Stimulated activated CD4-positive, alpha-beta T cell treated with anti-CD3 and anti-CD28 coated beads, Interleukin-2, amount 100 ng/mL, for 4 hours (primary cell): ENCODE results near the gene CA10.

Experiments
- DNase-seq: peaks from one replicate; pipeline ENCODE4 v3.0.0-alpha.2; 2020; ENCODE audit warnings: low read depth

The CA10 gene

DNA sequence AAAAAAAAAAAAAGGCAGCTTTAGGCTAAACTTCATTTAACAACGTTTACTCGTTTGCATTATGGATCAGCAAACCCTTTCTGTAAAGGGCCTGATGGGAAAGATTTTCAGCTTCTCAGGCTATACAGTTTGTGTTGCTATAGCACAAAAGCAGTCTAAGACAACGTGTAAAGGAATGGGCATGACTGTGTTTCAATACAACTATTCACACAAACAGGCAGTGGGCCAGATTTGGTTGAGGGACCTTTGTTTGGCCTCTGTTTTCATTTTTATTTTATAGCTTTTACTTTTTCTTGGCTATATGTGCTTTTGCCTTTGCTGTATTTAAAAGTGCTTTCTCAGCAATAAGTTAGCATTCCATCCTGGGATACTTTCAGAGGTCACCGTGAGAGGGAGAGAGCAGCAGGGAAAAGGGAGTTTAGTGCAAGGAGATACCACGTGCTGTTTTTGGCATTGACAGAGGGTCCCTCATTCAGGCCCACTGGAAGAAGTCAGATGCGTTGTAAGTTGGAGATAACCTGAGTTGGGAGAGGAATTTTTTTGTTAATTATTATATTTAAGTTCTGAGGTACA lies 562.6 kb downstream of the CA10 start:
- no peak for DNase-seq

DNA sequence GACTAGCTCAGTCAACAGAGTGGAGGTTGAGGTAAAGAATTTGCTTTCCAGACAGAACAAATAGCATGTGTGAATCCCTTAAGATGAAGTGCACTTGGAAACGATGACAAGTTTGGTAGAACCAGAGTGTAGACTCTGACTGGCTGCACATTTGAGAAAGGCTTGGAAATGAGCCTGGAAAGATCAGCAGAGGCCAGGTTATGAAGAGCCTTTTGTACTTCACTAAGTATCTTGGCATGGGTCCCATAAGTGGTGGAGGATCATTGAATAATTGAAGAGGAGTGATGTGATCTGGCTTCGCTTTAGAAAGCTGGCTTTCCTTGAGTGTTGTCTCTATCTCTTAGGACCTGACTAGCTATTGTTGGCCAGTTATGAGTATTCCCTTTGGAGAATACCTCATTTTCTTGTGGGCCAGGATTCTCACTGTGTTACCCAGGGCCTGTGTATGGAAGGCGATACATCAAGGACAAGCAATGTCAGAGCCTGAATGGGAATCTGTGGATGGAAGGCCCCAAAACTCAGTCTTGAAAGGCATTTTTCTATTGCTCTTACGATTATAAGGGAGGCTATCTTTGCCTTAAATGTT lies 568.4 kb downstream of the CA10 start:
- no peak for DNase-seq

DNA sequence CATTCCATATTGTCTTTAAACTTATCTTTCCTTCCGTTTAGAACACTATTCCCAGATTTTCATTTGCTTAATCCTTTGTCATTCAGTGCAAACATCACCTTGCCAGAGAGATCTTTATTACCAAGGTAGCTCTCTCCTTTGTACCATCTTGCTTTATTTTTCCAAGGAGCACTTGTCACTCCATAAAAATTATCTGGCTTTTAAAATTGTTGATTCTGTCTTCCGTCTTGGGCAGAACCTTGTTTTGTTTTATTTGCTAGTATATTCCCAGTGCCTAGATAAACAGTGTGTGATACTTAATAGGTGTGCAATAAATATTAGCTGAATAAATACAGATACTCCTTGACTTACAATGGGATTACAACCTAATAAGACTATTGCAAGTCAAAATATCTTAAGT lies 570.5 kb downstream of the CA10 start:
- DNase-seq, result no peak

DNA sequence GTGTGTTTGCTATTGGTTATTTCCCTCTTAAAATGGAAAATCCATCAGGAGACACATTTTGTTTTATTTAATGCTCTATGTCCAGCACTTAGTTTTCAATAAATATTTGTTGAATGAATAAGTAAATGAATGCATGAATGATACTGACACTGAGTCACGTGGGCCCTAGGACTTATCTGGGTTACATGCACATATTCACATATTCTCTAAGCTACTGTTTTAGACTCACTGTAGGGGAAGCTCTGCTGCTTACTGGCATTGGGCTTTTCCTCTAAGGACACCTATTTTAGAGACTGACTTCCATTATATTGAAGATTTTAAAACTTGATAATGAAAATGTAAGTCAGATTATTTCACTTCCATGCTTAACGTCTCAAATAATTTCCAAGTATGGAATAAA lies 571.0 kb downstream of the CA10 start:
- DNase-seq, result no peak

DNA sequence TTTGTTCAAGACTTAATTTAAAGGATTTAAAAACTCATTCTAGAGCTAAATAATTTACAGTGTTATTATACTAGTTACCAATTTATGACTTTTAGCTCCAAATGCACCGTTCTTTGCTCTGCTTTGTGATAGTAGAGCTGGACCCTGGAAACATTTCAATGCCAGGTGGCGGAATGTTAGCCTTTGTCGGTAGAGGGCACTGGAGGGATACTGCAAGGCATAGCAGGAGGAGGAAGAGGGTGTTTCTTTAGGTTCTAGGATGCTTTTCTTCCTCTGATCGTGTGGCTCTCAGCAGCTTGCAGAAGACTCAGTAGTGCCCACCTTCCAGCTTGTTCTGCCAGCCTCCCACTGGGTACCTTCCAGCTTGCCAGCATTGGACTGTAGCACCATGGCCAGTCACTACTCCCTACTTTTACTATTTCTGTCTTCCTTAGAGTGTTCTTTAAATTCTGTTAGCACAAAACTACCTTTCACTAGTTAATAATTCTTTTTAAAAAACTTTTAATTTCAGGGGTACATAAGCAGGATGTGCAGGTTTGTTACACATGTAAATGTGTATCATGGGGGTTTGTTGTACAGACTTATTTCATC lies 572.9 kb downstream of the CA10 start:
- no peak for DNase-seq

DNA sequence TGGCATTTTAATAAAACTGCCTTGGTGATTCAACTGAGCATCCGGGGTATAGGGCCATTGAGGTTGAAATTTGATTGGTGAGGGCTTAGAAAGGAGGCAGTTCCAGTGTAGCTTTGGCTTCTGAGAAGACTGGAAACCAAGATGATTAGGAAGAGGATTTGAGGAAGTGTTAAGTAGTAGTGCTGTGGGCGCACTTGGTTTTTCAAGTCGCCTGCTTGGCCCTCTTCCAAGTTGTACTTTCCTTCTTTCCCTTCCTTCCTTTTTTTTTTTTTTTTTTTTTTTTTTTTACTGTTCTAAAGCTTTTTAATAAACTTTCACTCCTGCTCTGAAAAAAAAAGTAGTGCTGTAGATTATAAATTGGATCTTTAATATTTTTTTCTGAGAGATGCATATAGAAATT lies 577.6 kb downstream of the CA10 start:
- DNase-seq, result no peak
